ENCODE results near the gene EBNA1BP2. TPM values are rescaled to one million over a fixed set of nuclear protein-coding genes. Genes with fewer than 3 reads are reported as not detected.
"Not testable (repeated sequence)": the region's sequence is repeated elsewhere in the genome, so short reads cannot be mapped to it uniquely, and the experiment has no call there.

EBNA1BP2 gene
- polyA plus RNA-seq, 3 donors, result 32.2 to 69.6 (median 42.6) TPM

GRCh38 chr1:43184388-43184787 is 12.3 kb upstream of the EBNA1BP2 start:
- WGBS, 3 donors, result 93 to 98% (median 93%) methylated on average over 3 of the region's 3 CpGs
- H3K27ac ChIP-seq (ENCODE audit: low read depth, low read length), result no peak overlapping the region

GRCh38 chr1:43177691-43178090 is 5.6 kb upstream of the EBNA1BP2 start:
- no peak overlapping the region for H3K27ac ChIP-seq (ENCODE audit: low read depth, low read length)
- 61 to 65% (median 61%) methylated on average over 4 of the region's 4 CpGs for WGBS, 3 donors

GRCh38 chr1:43174873-43175272 is 2.8 kb upstream of the EBNA1BP2 start:
- 70 to 88% (median 84%) methylated on average over 2 of the region's 2 CpGs for WGBS, 3 donors
- H3K27ac ChIP-seq (ENCODE audit: low read depth, low read length), result no peak overlapping the region

- 1 to 2% (median 1%) methylated on average over 15 to 19 of the region's 20 CpGs for WGBS, 3 donors
- H3K27ac ChIP-seq (ENCODE audit: low read depth, low read length), result no peak overlapping the region
Observed at GRCh38 chr1:43172527-43172972, 460 bp upstream of the EBNA1BP2 start.

GRCh38 chr1:43171312-43171875 is 696 bp downstream of the EBNA1BP2 start:
- WGBS, 3 donors, result 18 to 23% (median 22%) methylated on average over 17 of the region's 17 CpGs
- no peak overlapping the region for H3K27ac ChIP-seq (ENCODE audit: low read depth, low read length)

GRCh38 chr1:43165765-43166164 is 6.3 kb downstream of the EBNA1BP2 start:
- WGBS, 3 donors, result 95 to 96% (median 95%) methylated on average over 5 of the region's 5 CpGs

GRCh38 chr1:43165162-43165561 is 6.9 kb downstream of the EBNA1BP2 start:
- 90 to 95% (median 90%) methylated on average over 3 of the region's 3 CpGs for WGBS, 3 donors
- H3K27ac ChIP-seq (ENCODE audit: low read depth, low read length), result no peak overlapping the region

More at GRCh38 chr1:43165765-43166164, 6.3 kb downstream of the EBNA1BP2 start:
- no peak overlapping the region for H3K27ac ChIP-seq (ENCODE audit: low read depth, low read length)

GRCh38 chr1:43156026-43156425 is 16.1 kb downstream of the EBNA1BP2 start:
- 68 to 82% (median 82%) methylated on average over 7 of the region's 7 CpGs for WGBS, 3 donors
- no peak overlapping the region for H3K27ac ChIP-seq (ENCODE audit: low read depth, low read length)

- H3K27ac ChIP-seq (ENCODE audit: low read depth, low read length), result no peak overlapping the region
- WGBS, 3 donors, result 91 to 95% (median 92%) methylated on average over 6 of the region's 6 CpGs
Observed at GRCh38 chr1:43153443-43153842, 18.6 kb downstream of the EBNA1BP2 start.

GRCh38 chr1:43152866-43153265 is 19.2 kb downstream of the EBNA1BP2 start:
- no peak overlapping the region for H3K27ac ChIP-seq (ENCODE audit: low read depth, low read length)
- WGBS, 3 donors, result 36 to 53% (median 42%) methylated on average over 4 of the region's 4 CpGs

- no peak overlapping the region for H3K27ac ChIP-seq (ENCODE audit: low read depth, low read length)
- WGBS, 3 donors, result 70 to 83% (median 82%) methylated on average over 5 of the region's 5 CpGs
Observed at GRCh38 chr1:43149889-43150288, 22.2 kb downstream of the EBNA1BP2 start.

GRCh38 chr1:43147625-43148327 is 24.3 kb downstream of the EBNA1BP2 start:
- no peak overlapping the region for H3K27ac ChIP-seq (ENCODE audit: low read depth, low read length)
- 3 to 5% (median 4%) methylated on average over 47 of the region's 47 CpGs for WGBS, 3 donors

- H3K27ac ChIP-seq (ENCODE audit: low read depth, low read length), result no peak overlapping the region
Observed at GRCh38 chr1:43144237-43144636, 27.9 kb downstream of the EBNA1BP2 start.

- H3K27ac ChIP-seq (ENCODE audit: low read depth, low read length), result no peak overlapping the region
- WGBS, 3 donors, result 28 to 32% (median 32%) methylated on average over 7 of the region's 7 CpGs
Observed at GRCh38 chr1:43143441-43143888, 28.6 kb downstream of the EBNA1BP2 start.

GRCh38 chr1:43140583-43140982 is 31.5 kb downstream of the EBNA1BP2 start:
- H3K27ac ChIP-seq (ENCODE audit: low read depth, low read length), result no peak overlapping the region
- 90 to 95% (median 91%) methylated on average over 4 of the region's 4 CpGs for WGBS, 3 donors

GRCh38 chr1:43140010-43140409 is 32.1 kb downstream of the EBNA1BP2 start:
- H3K27ac ChIP-seq (ENCODE audit: low read depth, low read length), result no peak overlapping the region

- H3K27ac ChIP-seq (ENCODE audit: low read depth, low read length), result not testable (repeated sequence)
- WGBS, 3 donors, result 79 to 87% (median 87%) methylated on average over 8 of the region's 8 CpGs
Observed at GRCh38 chr1:43139295-43139694, 32.8 kb downstream of the EBNA1BP2 start.

- H3K27ac ChIP-seq (ENCODE audit: low read depth, low read length), result no peak overlapping the region
- 84 to 85% (median 84%) methylated on average over 7 of the region's 7 CpGs for WGBS, 3 donors
Observed at GRCh38 chr1:43137445-43138052, 34.5 kb downstream of the EBNA1BP2 start.

GRCh38 chr1:43135857-43136781 is 36.0 kb downstream of the EBNA1BP2 start:
- no peak overlapping the region for H3K27ac ChIP-seq (ENCODE audit: low read depth, low read length)
- 72 to 82% (median 75%) methylated on average over 9 of the region's 9 CpGs for WGBS, 3 donors
